OCI-LY7 (cell line): ENCODE results near the gene TACR1. TPM values are rescaled to one million over a fixed set of nuclear protein-coding genes. Genes with fewer than 3 reads are reported as not detected.

Experiments
- BruUV-seq: library from RNA; stranded (reverse); fragments of 400-500 nt; replicated peaks from 2 replicates; lab custom pipeline; 2021; lab: Mats Ljungman, UMichigan
- CTCF ChIA-PET: fragments of 300-600 bp; sonication (Branson Sonifier 250); formaldehyde crosslinking; loops from one replicate; lab custom pipeline; 2022; ENCODE audit warnings: antibody characterized with exemption; ENCODE audit not compliant: unreplicated experiment; lab: Charles Lee
- POLR2A ChIA-PET: fragments of 300-600 bp; sonication (Branson Sonifier 250); formaldehyde crosslinking; loops from one replicate; lab custom pipeline; 2022; ENCODE audit warnings: antibody characterized with exemption; lab: Charles Lee
- DNase-seq: peaks from one replicate; pipeline ENCODE4 v3.0.0-alpha.2; 2015; ENCODE audit warnings: low spot score
- H2AFZ ChIP-seq: fragments of 200-600 bp; sonication (generic), shearing (Covaris generic); 2 replicates; pipeline ENCODE4 v1.6.1; 2014; ENCODE audit warnings: mild to moderate bottlenecking, antibody characterized with exemption, low read length, moderate library complexity
- H3K27ac ChIP-seq: fragments of 200-600 bp; sonication (generic); 2 replicates; pipeline ENCODE4 v1.5.1; 2014; ENCODE audit warnings: mixed run types, low read depth, mild to moderate bottlenecking, moderate library complexity, low read length, inconsistent platforms; ENCODE audit not compliant: poor library complexity, severe bottlenecking
- H3K36me3 ChIP-seq: fragments of 200-600 bp; sonication (generic); 2 replicates; pipeline ENCODE4 v1.6.1; 2014; ENCODE audit warnings: mild to moderate bottlenecking, antibody characterized with exemption, low read length, moderate library complexity, mixed read lengths; ENCODE audit not compliant: insufficient read depth
- H3K4me1 ChIP-seq: fragments of 200-600 bp; sonication (generic); 2 replicates; pipeline ENCODE4 v1.5.1; 2014; ENCODE audit warnings: mild to moderate bottlenecking, low read length; ENCODE audit not compliant: insufficient read depth, poor library complexity, severe bottlenecking
- H3K4me2 ChIP-seq: fragments of 200-600 bp; sonication (generic); 2 replicates; pipeline ENCODE4 v1.6.1; 2014; ENCODE audit warnings: mild to moderate bottlenecking, low read length
- H3K4me3 ChIP-seq: fragments of 200-600 bp; sonication (generic); 2 replicates; pipeline ENCODE4 v1.5.1; 2014; ENCODE audit warnings: mild to moderate bottlenecking, low read depth, low read length; ENCODE audit not compliant: poor library complexity, severe bottlenecking
- H3K79me2 ChIP-seq: fragments of 200-600 bp; sonication (generic); 2 replicates; pipeline ENCODE4 v1.6.1; 2016; ENCODE audit warnings: low read depth, mild to moderate bottlenecking, low read length, moderate library complexity, mixed read lengths; ENCODE audit not compliant: insufficient read depth
- H3K9me2 ChIP-seq: fragments of 200-600 bp; sonication (generic); 2 replicates; pipeline ENCODE4 v1.6.1; 2016; ENCODE audit warnings: mild to moderate bottlenecking, low read length, mixed read lengths; ENCODE audit not compliant: insufficient read depth
- H3K9me3 ChIP-seq: fragments of 200-600 bp; sonication (generic); 2 replicates; pipeline ENCODE4 v1.6.1; 2014; ENCODE audit warnings: mild to moderate bottlenecking, mixed run types, low read length, mixed read lengths
- H4K20me1 ChIP-seq: fragments of 200-600 bp; sonication (generic); 2 replicates; pipeline ENCODE4 v1.6.1; 2014; ENCODE audit warnings: mild to moderate bottlenecking, antibody characterized with exemption, low read length, moderate library complexity, mixed read lengths; ENCODE audit not compliant: insufficient read depth
- CTCF ChIP-seq: fragments of 200-600 bp; sonication (generic); conservative IDR thresholded peaks from 2 replicates; pipeline ENCODE4 v1.5.1; 2014; ENCODE audit warnings: mild to moderate bottlenecking, antibody characterized with exemption, low read length, moderate library complexity, mixed read lengths
- EZH2phosphoT487 ChIP-seq: fragments of 200-600 bp; sonication (generic); IDR thresholded peaks from 2 replicates; pipeline ENCODE4 v1.6.1; 2018; ENCODE audit warnings: low read depth, borderline replicate concordance, mild to moderate bottlenecking, mixed run types, antibody characterized with exemption, low read length, moderate library complexity, mixed read lengths
- intact Hi-C: fragments of 100-400 bp; cut with micrococcal nuclease; formaldehyde crosslinking; loops from one replicate; pipeline ENCODE4 v1.10.0; 2022; ENCODE audit not compliant: unreplicated experiment
- total RNA-seq, 2 experiments: library from RNA; depleted of rRNA in 1 of 2; stranded (reverse); fragments of >200 nt in 1 of 2; shearing (Covaris generic) in 1 of 2; gene quantifications; 2 replicates each; pipeline ENCODE4 v1.2.3, GENCODE V29; 2014 to 2022

TACR1 gene
- total RNA-seq, 2 experiments from 2014 or later, result not detected

GRCh38 chr2:75180476-75180875 lies 18.8 kb downstream of the TACR1 start:
- Histone ChIP-seq H3K27ac (no peak overlapping the region), H4K20me1 (no peaks in the 10 kb centered on the region), H3K9me3 (no peaks in the 10 kb centered on the region), H2AFZ (no peak overlapping the region), H3K4me3 (no peak overlapping the region), H3K4me2 (no peak overlapping the region), H3K9me2 (no peaks in the 10 kb centered on the region), H3K79me2 (no peaks in the 10 kb centered on the region), H3K4me1 (no peaks in the 10 kb centered on the region), H3K36me3 (no peaks in the 10 kb centered on the region)
- TF ChIP-seq EZH2phosphoT487 (no peak), CTCF (no peak)
- intact Hi-C loops, result no loop called here
- ChIA-PET POLR2A (no interaction called here), CTCF (no interaction called here)
- no peak for DNase-seq
- no TSS peak for BruUV-seq

DNA sequence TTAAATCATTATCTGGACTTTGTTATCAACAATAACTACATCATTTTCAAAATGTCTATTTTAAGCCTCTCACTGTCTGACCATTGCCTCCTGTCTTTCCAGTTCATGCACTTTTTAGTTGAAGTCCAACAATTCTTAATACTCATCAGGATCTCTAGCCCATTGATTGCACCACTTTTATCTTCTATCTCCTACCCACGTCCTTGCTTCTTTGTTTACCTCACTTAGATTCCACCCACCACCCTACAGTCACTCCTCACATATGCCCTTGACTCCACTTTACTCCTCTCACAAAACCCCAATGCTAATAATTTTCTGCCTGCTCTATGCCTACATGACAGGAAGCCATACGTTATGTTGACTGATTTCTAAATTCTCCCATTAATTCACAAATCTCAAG lies 21.9 kb downstream of the TACR1 start:
- H3K4me2 ChIP-seq, result no peak overlapping the region
- no peak overlapping the region for H3K27ac ChIP-seq
- intact Hi-C loops, result no loop called here
- H3K36me3 ChIP-seq, result no peaks in the 10 kb centered on the region
- POLR2A ChIA-PET, result no interaction called here
- no peaks in the 10 kb centered on the region for H3K9me3 ChIP-seq
- H4K20me1 ChIP-seq, result no peaks in the 10 kb centered on the region
- no peak for DNase-seq
- no peaks in the 10 kb centered on the region for H3K4me1 ChIP-seq
- no peaks in the 10 kb centered on the region for H3K9me2 ChIP-seq
- BruUV-seq, result no TSS peak
- no peak overlapping the region for H3K4me3 ChIP-seq
- TF ChIP-seq EZH2phosphoT487 (no peak), CTCF (no peak)
- CTCF ChIA-PET, result no interaction called here
- H2AFZ ChIP-seq, result no peak overlapping the region
- no peaks in the 10 kb centered on the region for H3K79me2 ChIP-seq

DNA sequence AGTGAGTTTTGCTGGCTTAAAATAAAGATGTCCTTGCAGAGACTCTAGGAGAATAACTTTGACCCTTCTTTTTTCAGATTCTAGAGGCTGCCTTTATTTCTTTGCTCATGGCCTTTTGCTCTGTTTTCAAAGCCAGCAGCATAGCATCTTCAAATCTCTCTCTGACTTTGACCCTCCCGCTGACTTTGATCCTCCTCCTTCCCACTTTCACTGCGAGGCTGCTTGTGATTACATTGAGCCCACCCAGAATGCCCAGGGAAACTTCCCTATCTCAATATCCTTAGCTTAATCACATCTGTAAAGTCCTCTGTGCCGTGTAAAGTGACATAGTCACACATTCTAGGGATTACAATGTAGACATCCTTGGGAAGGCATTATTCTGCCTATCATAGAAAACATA lies 23.9 kb downstream of the TACR1 start:
- Histone ChIP-seq H3K27ac (no peak overlapping the region), H3K4me3 (no peak overlapping the region), H4K20me1 (no peaks in the 10 kb centered on the region), H3K79me2 (no peaks in the 10 kb centered on the region), H3K36me3 (no peaks in the 10 kb centered on the region), H3K9me2 (no peaks in the 10 kb centered on the region), H3K9me3 (no peaks in the 10 kb centered on the region), H3K4me1 (no peaks in the 10 kb centered on the region), H2AFZ (no peak overlapping the region), H3K4me2 (no peak overlapping the region)
- POLR2A ChIA-PET, result no interaction called here
- intact Hi-C loops, result no loop called here
- no TSS peak for BruUV-seq
- DNase-seq, result no peak
- CTCF ChIA-PET, result no interaction called here
- TF ChIP-seq EZH2phosphoT487 (no peak), CTCF (no peak)
